Activated T-cell treated with anti-CD3 and anti-CD28 coated beads for 4 hours (primary cell): ENCODE data around the gene PPM1K.

Source experiments
- DNase-seq: peaks from one replicate; pipeline ENCODE4 v3.0.0-alpha.2; 2020

The PPM1K gene

GRCh38 chr4:88216395-88216794, 68.0 kb downstream of the PPM1K start:
- no peak for DNase-seq

- DNase-seq: no peak
Measured at GRCh38 chr4:88215351-88215750, 69.0 kb downstream of the PPM1K start.

- DNase-seq: no peak
Measured at GRCh38 chr4:88212253-88212561, 72.2 kb downstream of the PPM1K start.

GRCh38 chr4:88211473-88212252, 72.7 kb downstream of the PPM1K start:
- DNase-seq: peak; percentile 48

DNA sequence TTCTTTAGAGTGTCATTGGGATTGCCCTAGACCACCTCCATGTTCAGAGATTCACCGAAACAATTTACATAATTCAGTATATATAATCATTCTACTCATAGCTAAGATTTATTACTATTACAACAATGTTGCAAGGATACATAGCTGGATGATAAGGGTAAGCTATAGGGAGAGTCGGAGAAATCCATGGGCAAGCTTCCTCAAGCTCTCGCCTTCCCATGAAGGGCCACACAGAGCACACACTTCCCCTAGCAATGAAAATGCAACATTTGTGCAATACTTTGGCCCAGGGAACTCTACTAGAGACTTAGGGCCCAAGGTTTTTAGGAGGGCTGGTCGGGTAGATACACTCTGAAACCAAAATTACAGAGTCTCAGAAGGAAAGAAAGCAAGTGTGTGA, 76.2 kb downstream of the PPM1K start:
- DNase-seq: no peak
